Parathyroid adenoma (tissue), 2 donors: ENCODE data around the gene HAT1.

Experiments
- H2AFZ ChIP-seq: fragments of 300-600 bp; sonication (generic); one replicate; pipeline ENCODE4 v1.7.0; 2017; ENCODE audit warnings: antibody characterized with exemption, mild to moderate bottlenecking
- H3K27ac ChIP-seq: fragments of 300-600 bp; sonication (generic); one replicate; pipeline ENCODE4 v1.7.0; 2017
- H3K27me3 ChIP-seq: fragments of 300-600 bp; sonication (generic); one replicate; pipeline ENCODE4 v1.7.0; 2017; ENCODE audit warnings: low read length; ENCODE audit not compliant: control insufficient read depth, insufficient read depth
- H3K36me3 ChIP-seq: fragments of 300-600 bp; sonication (generic); one replicate; pipeline ENCODE4 v1.7.0; 2017; ENCODE audit warnings: low read length; ENCODE audit not compliant: control insufficient read depth, insufficient read depth
- H3K4me1 ChIP-seq: fragments of 300-600 bp; sonication (generic); one replicate; pipeline ENCODE4 v1.7.0; 2017; ENCODE audit warnings: control low read depth
- H3K4me2 ChIP-seq: fragments of 300-600 bp; sonication (generic); one replicate; pipeline ENCODE4 v1.7.0; 2017; ENCODE audit warnings: low read length
- H3K4me3 ChIP-seq: fragments of 300-600 bp; sonication (generic); one replicate; pipeline ENCODE4 v1.7.0; 2017; ENCODE audit warnings: low read depth, low read length
- H3K79me2 ChIP-seq: fragments of 300-600 bp; sonication (generic); one replicate; pipeline ENCODE4 v1.7.0; 2017; ENCODE audit warnings: control low read depth
- H3K9ac ChIP-seq: fragments of 300-600 bp; sonication (generic); one replicate; pipeline ENCODE4 v1.7.0; 2017; ENCODE audit warnings: mild to moderate bottlenecking
- H3K9me3 ChIP-seq: fragments of 300-600 bp; sonication (generic); one replicate; pipeline ENCODE4 v1.7.0; 2017; ENCODE audit warnings: low read length; ENCODE audit not compliant: control insufficient read depth
- CTCF ChIP-seq: fragments of 300-600 bp; sonication (generic); IDR thresholded peaks from one replicate; pipeline ENCODE4 v1.7.0; 2017; ENCODE audit warnings: antibody characterized with exemption, mild to moderate bottlenecking
- donor health status: primary hyperparathyroidism.

HAT1 gene

GRCh38 chr2:172021074-172021931 is 99.0 kb downstream of the HAT1 start:
- no peak overlapping the region for H3K4me2 ChIP-seq
- TF ChIP-seq CTCF, result no peak

GRCh38 chr2:172021955-172022354 is 99.7 kb downstream of the HAT1 start:
- Histone ChIP-seq H3K4me3 (no peak overlapping the region), H3K36me3 (no peaks in the 10 kb centered on the region), H3K4me2 (no peak overlapping the region), H2AFZ (peak overlapping the region; percentile 39), H3K9me3 (no peaks in the 10 kb centered on the region), H3K27ac (no peak overlapping the region), H3K79me2 (no peaks in the 10 kb centered on the region), H3K27me3 (no peaks in the 10 kb centered on the region), H3K9ac (no peak overlapping the region), H3K4me1 (peaks cover 6% of the 10 kb centered on the region)
- no peak for TF ChIP-seq CTCF

More at GRCh38 chr2:172021074-172021931, 99.0 kb downstream of the HAT1 start:
- no peak overlapping the region for H3K9ac ChIP-seq
- H3K9me3 ChIP-seq, result no peaks in the 10 kb centered on the region
- no peaks in the 10 kb centered on the region for H3K79me2 ChIP-seq
- H3K4me3 ChIP-seq, result no peak overlapping the region
- no peak overlapping the region for H2AFZ ChIP-seq
- H3K4me1 ChIP-seq, result peaks cover 6% of the 10 kb centered on the region
- no peak overlapping the region for H3K27ac ChIP-seq
- H3K27me3 ChIP-seq, result no peaks in the 10 kb centered on the region
- H3K36me3 ChIP-seq, result no peaks in the 10 kb centered on the region

GRCh38 chr2:172031536-172031935 is 109.3 kb downstream of the HAT1 start:
- Histone ChIP-seq H2AFZ (no peak overlapping the region), H3K4me2 (no peak overlapping the region), H3K27me3 (no peaks in the 10 kb centered on the region), H3K27ac (no peak overlapping the region), H3K9me3 (no peaks in the 10 kb centered on the region), H3K4me1 (no peaks in the 10 kb centered on the region), H3K36me3 (no peaks in the 10 kb centered on the region), H3K9ac (no peak overlapping the region), H3K4me3 (no peak overlapping the region), H3K79me2 (no peaks in the 10 kb centered on the region)
- TF ChIP-seq CTCF, result no peak
